ENCODE data around the gene KCNE5.
"Not testable (repeated sequence)": the region's sequence is repeated elsewhere in the genome, so short reads cannot be mapped to it uniquely, and the experiment has no call there.

DNA sequence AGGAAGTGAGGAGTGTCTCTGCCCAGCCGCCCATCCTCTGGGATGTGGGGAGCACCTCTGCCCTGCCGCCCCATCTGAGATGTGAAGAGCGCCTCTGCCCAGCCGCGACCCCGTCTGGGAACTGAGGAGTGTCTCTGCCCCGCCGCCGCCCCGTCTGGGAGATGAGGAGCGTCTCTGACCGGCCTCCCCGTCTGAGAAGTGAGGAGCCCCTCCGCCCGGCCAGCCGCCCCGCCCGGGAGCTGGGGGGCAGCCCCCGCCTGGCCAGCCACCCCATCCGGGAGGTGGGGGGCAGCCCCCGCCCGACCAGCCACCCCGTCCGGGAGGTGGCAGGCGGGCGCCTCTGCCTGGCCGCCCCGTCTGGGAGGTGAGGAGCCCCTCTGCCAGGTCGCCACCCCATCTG is 46.2 kb upstream of the KCNE5 start:
- not testable (repeated sequence) for TF ChIP-seq SPI1 (IDR thresholded peaks at IDR 0.05; ENCODE audit: borderline replicate concordance, low read depth); POLR2AphosphoS5 (IDR thresholded peaks at IDR 0.05; ENCODE audit: low read depth)
- TF ChIP-seq, protein P1, sequence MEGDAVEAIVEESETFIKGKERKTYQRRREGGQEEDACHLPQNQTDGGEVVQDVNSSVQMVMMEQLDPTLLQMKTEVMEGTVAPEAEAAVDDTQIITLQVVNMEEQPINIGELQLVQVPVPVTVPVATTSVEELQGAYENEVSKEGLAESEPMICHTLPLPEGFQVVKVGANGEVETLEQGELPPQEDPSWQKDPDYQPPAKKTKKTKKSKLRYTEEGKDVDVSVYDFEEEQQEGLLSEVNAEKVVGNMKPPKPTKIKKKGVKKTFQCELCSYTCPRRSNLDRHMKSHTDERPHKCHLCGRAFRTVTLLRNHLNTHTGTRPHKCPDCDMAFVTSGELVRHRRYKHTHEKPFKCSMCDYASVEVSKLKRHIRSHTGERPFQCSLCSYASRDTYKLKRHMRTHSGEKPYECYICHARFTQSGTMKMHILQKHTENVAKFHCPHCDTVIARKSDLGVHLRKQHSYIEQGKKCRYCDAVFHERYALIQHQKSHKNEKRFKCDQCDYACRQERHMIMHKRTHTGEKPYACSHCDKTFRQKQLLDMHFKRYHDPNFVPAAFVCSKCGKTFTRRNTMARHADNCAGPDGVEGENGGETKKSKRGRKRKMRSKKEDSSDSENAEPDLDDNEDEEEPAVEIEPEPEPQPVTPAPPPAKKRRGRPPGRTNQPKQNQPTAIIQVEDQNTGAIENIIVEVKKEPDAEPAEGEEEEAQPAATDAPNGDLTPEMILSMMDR (IDR thresholded peaks at IDR 0.05; ENCODE audit: insufficient read depth, low read length) = not testable (repeated sequence)

Data from HL-60 (cell line).